Astrocyte (in vitro differentiated cells and primary cell): Measurements from ENCODE around the gene NFIA. TPM values are rescaled to one million over a fixed set of nuclear protein-coding genes. Genes with fewer than 3 reads are reported as not detected.
A peak's percentile ranks its signal among the peaks of the same experiment; 100 is the strongest.

Source experiments
- DNase-seq: peaks from one replicate; pipeline ENCODE4 v3.0.0-alpha.2; 2010; ENCODE audit warnings: low read depth
- FAIRE-seq: peaks from 2 replicates; lab custom pipeline; 2011; peaks lifted over from hg19 to GRCh38; lab: Jason Lieb, UNC
- H2AFZ ChIP-seq: 2 replicates; pipeline ENCODE4 v1.6.0; 2012; ENCODE audit warnings: low read depth, low read length, inconsistent platforms
- H3K27ac ChIP-seq: 2 replicates; pipeline ENCODE4 v1.5.1; 2011; ENCODE audit warnings: low read depth, low read length, inconsistent platforms
- H3K27me3 ChIP-seq: 2 replicates; pipeline ENCODE4 v1.6.0; 2011; ENCODE audit warnings: low read length, inconsistent platforms; ENCODE audit not compliant: insufficient read depth
- H3K36me3 ChIP-seq: 2 replicates; pipeline ENCODE4 v1.5.1; 2011; ENCODE audit warnings: low read length, inconsistent platforms; ENCODE audit not compliant: insufficient read depth
- H3K4me1 ChIP-seq: 2 replicates; pipeline ENCODE4 v1.5.1; 2011; ENCODE audit warnings: low read length, inconsistent platforms; ENCODE audit not compliant: insufficient read depth
- H3K4me2 ChIP-seq: 2 replicates; pipeline ENCODE4 v1.6.0; 2012; ENCODE audit warnings: low read length, inconsistent platforms
- H3K4me3 ChIP-seq: 2 replicates; pipeline ENCODE4 v1.5.1; 2011; ENCODE audit warnings: low read depth, mild to moderate bottlenecking, low read length, inconsistent platforms; ENCODE audit not compliant: insufficient read depth
- H3K79me2 ChIP-seq: 2 replicates; pipeline ENCODE4 v1.6.0; 2012; ENCODE audit warnings: mild to moderate bottlenecking, low read length, inconsistent platforms; ENCODE audit not compliant: insufficient read depth
- H3K9ac ChIP-seq: 2 replicates; pipeline ENCODE4 v1.6.0; 2012; ENCODE audit warnings: mild to moderate bottlenecking, low read length, inconsistent platforms
- H3K9me3 ChIP-seq: 2 replicates; pipeline ENCODE4 v1.5.1; 2012; ENCODE audit warnings: low read depth, mild to moderate bottlenecking, low read length, inconsistent platforms; ENCODE audit not compliant: insufficient read depth
- H4K20me1 ChIP-seq: 2 replicates; pipeline ENCODE4 v1.6.0; 2012; ENCODE audit warnings: low read length, inconsistent platforms; ENCODE audit not compliant: insufficient read depth
- H3K27ac Mint-ChIP-seq: one replicate; pipeline ENCODE4 v1.8.0; 2021; ENCODE audit warnings: mild to moderate bottlenecking, mixed read lengths; ENCODE audit not compliant: unreplicated experiment
- H3K27me3 Mint-ChIP-seq: one replicate; pipeline ENCODE4 v1.8.0; 2021; ENCODE audit warnings: low read depth, mixed read lengths; ENCODE audit not compliant: unreplicated experiment
- H3K36me3 Mint-ChIP-seq: one replicate; pipeline ENCODE4 v1.8.0; 2021; ENCODE audit warnings: low read depth, mixed read lengths; ENCODE audit not compliant: unreplicated experiment
- H3K4me1 Mint-ChIP-seq: one replicate; pipeline ENCODE4 v1.8.0; 2021; ENCODE audit warnings: low read depth, mixed read lengths; ENCODE audit not compliant: unreplicated experiment
- H3K4me3 Mint-ChIP-seq: one replicate; pipeline ENCODE4 v1.8.0; 2021; ENCODE audit warnings: mild to moderate bottlenecking, moderate library complexity, mixed read lengths; ENCODE audit not compliant: unreplicated experiment
- H3K9me3 Mint-ChIP-seq: one replicate; pipeline ENCODE4 v1.8.0; 2021; ENCODE audit warnings: mild to moderate bottlenecking, mixed read lengths; ENCODE audit not compliant: unreplicated experiment
- EZH2 ChIP-seq: IDR thresholded peaks from 2 replicates; pipeline ENCODE4 v1.6.1; 2012; ENCODE audit warnings: mild to moderate bottlenecking, low read length, inconsistent platforms; ENCODE audit not compliant: insufficient read depth
- total RNA-seq: library from RNA; stranded (reverse); gene quantifications from 2 replicates; pipeline ENCODE4 v1.2.1, GENCODE V29; 2021
- TF ChIP-seq, protein P1 (sequence below): IDR thresholded peaks from 2 replicates; pipeline ENCODE4 v1.5.1; 2011; ENCODE audit warnings: low read depth, mild to moderate bottlenecking, inconsistent platforms, low read length, moderate library complexity; ENCODE audit not compliant: insufficient read depth

NFIA gene
- total RNA-seq, 1 donor from 2014 or later = 4.6 TPM

DNA sequence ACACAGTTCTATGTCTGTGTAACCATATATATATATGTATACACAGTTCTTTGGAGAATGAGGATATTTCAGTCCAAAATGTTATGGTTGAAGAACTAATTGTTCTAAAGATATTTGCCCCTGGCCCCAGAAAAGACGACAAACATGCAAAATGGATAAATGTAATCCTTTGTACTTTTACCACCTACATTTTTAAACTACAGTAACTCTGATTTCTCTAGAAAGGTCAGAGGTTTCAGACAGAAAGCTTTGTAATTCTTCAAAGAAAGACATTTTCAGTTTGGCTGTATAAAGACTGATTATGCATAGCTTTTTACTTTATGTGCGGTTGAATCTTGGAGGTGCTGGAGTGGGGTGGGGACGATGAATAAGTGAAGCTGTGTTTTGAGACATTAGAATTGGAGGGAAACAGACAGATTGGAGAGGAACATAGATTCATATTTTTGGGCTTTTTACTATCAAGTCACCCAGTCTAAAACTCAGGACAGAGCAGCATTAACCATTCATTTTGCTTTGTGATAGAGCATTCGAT is 16.6 kb downstream of the NFIA start:
- H3K27me3 Mint-ChIP-seq = peaks cover 9% of the 10 kb centered on the region
- no peak for FAIRE-seq

DNA sequence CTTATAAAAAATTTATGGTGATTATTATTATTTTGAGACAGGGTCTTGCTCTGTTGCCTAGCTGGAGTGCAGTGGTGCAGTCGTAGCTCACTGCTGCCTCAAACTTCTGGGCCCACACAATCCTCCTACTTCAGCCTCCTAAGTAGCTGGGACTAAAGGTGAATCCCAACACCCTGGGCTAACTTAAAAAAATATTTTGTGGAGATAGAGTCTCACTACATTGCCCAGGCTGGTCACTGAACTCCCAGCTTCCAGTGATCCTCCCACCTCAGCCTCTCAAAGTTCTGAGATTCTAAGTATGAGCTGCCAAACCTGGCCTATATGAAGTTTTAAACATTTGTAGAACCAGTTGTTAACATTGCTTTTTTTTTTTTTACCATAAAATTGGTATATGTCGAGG is 18.2 kb downstream of the NFIA start:
- Mint-ChIP-seq H3K9me3 (no peaks in the 10 kb centered on the region), H3K36me3 (no peaks in the 10 kb centered on the region), H3K27ac (no peak overlapping the region), H3K4me3 (no peak overlapping the region), H3K27me3 (no peaks in the 10 kb centered on the region), H3K4me1 (peaks cover 9% of the 10 kb centered on the region)
- Histone ChIP-seq H3K4me1 (no peaks in the 10 kb centered on the region), H3K27ac (no peak overlapping the region), H3K9ac (no peak overlapping the region), H3K27me3 (no peaks in the 10 kb centered on the region), H3K4me2 (no peak overlapping the region), H3K4me3 (no peak overlapping the region), H4K20me1 (no peaks in the 10 kb centered on the region), H2AFZ (no peak overlapping the region), H3K9me3 (no peaks in the 10 kb centered on the region), H3K36me3 (no peaks in the 10 kb centered on the region), H3K79me2 (no peaks in the 10 kb centered on the region)
- TF ChIP-seq EZH2 = no peak
- TF ChIP-seq, protein P1, sequence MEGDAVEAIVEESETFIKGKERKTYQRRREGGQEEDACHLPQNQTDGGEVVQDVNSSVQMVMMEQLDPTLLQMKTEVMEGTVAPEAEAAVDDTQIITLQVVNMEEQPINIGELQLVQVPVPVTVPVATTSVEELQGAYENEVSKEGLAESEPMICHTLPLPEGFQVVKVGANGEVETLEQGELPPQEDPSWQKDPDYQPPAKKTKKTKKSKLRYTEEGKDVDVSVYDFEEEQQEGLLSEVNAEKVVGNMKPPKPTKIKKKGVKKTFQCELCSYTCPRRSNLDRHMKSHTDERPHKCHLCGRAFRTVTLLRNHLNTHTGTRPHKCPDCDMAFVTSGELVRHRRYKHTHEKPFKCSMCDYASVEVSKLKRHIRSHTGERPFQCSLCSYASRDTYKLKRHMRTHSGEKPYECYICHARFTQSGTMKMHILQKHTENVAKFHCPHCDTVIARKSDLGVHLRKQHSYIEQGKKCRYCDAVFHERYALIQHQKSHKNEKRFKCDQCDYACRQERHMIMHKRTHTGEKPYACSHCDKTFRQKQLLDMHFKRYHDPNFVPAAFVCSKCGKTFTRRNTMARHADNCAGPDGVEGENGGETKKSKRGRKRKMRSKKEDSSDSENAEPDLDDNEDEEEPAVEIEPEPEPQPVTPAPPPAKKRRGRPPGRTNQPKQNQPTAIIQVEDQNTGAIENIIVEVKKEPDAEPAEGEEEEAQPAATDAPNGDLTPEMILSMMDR = no peak
- FAIRE-seq = no peak
- DNase-seq = no peak

More for the DNA sequence above, 16.6 kb downstream of the NFIA start:
- Mint-ChIP-seq H3K9me3 (no peaks in the 10 kb centered on the region), H3K4me1 (peaks cover 11% of the 10 kb centered on the region), H3K4me3 (no peak overlapping the region), H3K27ac (no peak overlapping the region), H3K36me3 (no peaks in the 10 kb centered on the region)
- Histone ChIP-seq H3K9ac (no peak overlapping the region), H3K4me1 (no peaks in the 10 kb centered on the region), H3K27me3 (no peaks in the 10 kb centered on the region), H3K79me2 (no peaks in the 10 kb centered on the region), H3K4me2 (no peak overlapping the region), H3K9me3 (no peaks in the 10 kb centered on the region), H3K4me3 (no peak overlapping the region), H3K27ac (no peak overlapping the region), H2AFZ (no peak overlapping the region), H3K36me3 (no peaks in the 10 kb centered on the region), H4K20me1 (no peaks in the 10 kb centered on the region)
- no peak for TF ChIP-seq EZH2
- TF ChIP-seq, protein P1 = no peak
- no peak for DNase-seq

DNA sequence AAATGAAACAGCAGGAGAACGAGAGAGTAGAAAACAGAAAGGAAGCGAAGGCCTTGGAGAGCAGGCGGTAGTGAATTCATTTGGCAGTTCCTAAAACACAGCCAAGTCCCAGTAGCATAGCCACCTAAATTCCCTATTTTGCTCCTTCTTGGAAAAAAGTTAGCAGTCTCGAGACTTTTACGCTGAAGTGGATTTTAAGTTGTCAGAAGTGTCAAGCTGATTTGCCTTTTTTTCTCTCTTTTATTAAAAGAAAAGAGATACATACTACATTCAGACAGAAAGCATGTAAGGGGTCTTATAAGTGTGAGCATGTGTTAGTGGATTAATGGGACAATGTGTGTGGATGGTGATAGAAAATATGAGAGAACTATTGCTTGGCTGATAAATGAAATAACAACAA is 19.2 kb downstream of the NFIA start:
- Mint-ChIP-seq H3K27ac (no peak overlapping the region), H3K27me3 (no peaks in the 10 kb centered on the region), H3K4me1 (peaks cover 9% of the 10 kb centered on the region), H3K9me3 (no peaks in the 10 kb centered on the region), H3K4me3 (no peak overlapping the region), H3K36me3 (no peaks in the 10 kb centered on the region)
- H3K9ac ChIP-seq = no peak overlapping the region
- FAIRE-seq (no peak), DNase-seq (no peak)
- H3K27ac ChIP-seq = no peak overlapping the region
- peak overlapping the region; percentile 28 for H2AFZ ChIP-seq
- TF ChIP-seq, protein P1 = no peak
- no peak for TF ChIP-seq EZH2
- H3K27me3 ChIP-seq = no peaks in the 10 kb centered on the region
- no peaks in the 10 kb centered on the region for H4K20me1 ChIP-seq
- H3K4me1 ChIP-seq = no peaks in the 10 kb centered on the region
- H3K79me2 ChIP-seq = no peaks in the 10 kb centered on the region
- no peaks in the 10 kb centered on the region for H3K36me3 ChIP-seq
- H3K4me3 ChIP-seq = no peak overlapping the region
- H3K4me2 ChIP-seq = peak overlapping the region; percentile 50
- no peaks in the 10 kb centered on the region for H3K9me3 ChIP-seq
